ENCODE data around the gene FOXP3. TPM values are rescaled to one million over a fixed set of nuclear protein-coding genes. Genes with fewer than 3 reads are reported as not detected.

Gene FOXP3
- total and polyA plus RNA-seq, 2 of the 8 experiments (the other 6 are each of a cell fraction or from before 2014, with no cell fraction given), result 0.37 to 0.54 TPM

GRCh38 chrX:49258749-49259124 lies 5.8 kb downstream of the FOXP3 start:
- H3K14ac ChIP-seq (ENCODE audit: insufficient read length), result no peak overlapping the region
- no peak overlapping the region for H2BK5ac ChIP-seq (ENCODE audit: low read depth, low read length)
- no peak overlapping the region for H3K9ac ChIP-seq (replicated peaks in 1 of 4; ENCODE audit: extremely low read depth in 1 of 4, low read depth in 3 of 4, low read length in 3 of 4)
- H4K8ac ChIP-seq (ENCODE audit: extremely low read depth, insufficient read depth, low read length), result no peak overlapping the region
- H4K5ac ChIP-seq (ENCODE audit: insufficient read length, low read depth, low read length), result no peak overlapping the region
- H2BK120ac ChIP-seq (replicated peaks; ENCODE audit: low read depth, low read length), result no peak overlapping the region
- DNase-seq (ENCODE audit: low read depth in 1 of 2, low spot score in 2 of 2) (no peak), FAIRE-seq (no peak)
- H3K4me1 ChIP-seq (replicated peaks in 1 of 4; ENCODE audit: control insufficient read depth in 3 of 4, insufficient read depth in 4 of 4, low read length in 3 of 4), result no peaks in the 10 kb centered on the region; a peak in 1 of 7 replicates
- TF ChIP-seq TAF7 (optimal IDR thresholded peaks at IDR 0.05; ENCODE audit: borderline replicate concordance, low read depth, low read length) (no peak), POU5F1 (IDR thresholded peaks at IDR 0.05; ENCODE audit: low read depth, low read length) (no peak), POLR2A (IDR thresholded peaks at IDR 0.05; ENCODE audit: control extremely low read depth in 1 of 2, low read depth in 2 of 2, low read length in 2 of 2) (no peak), CHD1 (IDR thresholded peaks at IDR 0.05; ENCODE audit: low read depth, low read length) (no peak), SIX5 (IDR thresholded peaks at IDR 0.05; ENCODE audit: low read depth, low read length) (no peak), CBX8 (IDR thresholded peaks at IDR 0.05; ENCODE audit: borderline replicate concordance, low read depth, low read length) (no peak), CHD2 (IDR thresholded peaks at IDR 0.05; ENCODE audit: low read length) (no peak), HDAC6 (IDR thresholded peaks at IDR 0.05; ENCODE audit: low read depth, low read length) (no peak), FOSL1 (IDR thresholded peaks at IDR 0.05; ENCODE audit: insufficient read depth, low read depth, low read length) (no peak), TEAD4 (IDR thresholded peaks at IDR 0.05; ENCODE audit: low read depth, low read length) (no peak), SIRT6 (IDR thresholded peaks at IDR 0.05; ENCODE audit: low read length) (no peak), RBBP5 (IDR thresholded peaks at IDR 0.05; ENCODE audit: borderline replicate concordance, low read depth, low read length) (no peak), KDM5A (IDR thresholded peaks at IDR 0.05; ENCODE audit: low read length) (no peak), GABPA (IDR thresholded peaks at IDR 0.05; ENCODE audit: borderline replicate concordance, insufficient read depth, low read length) (no peak), PHF8 (conservative IDR thresholded peaks at IDR 0.05; ENCODE audit: low read depth, low read length) (no peak)
- no peak overlapping the region for H2BK15ac ChIP-seq (ENCODE audit: low read length)
- H3K23ac ChIP-seq (ENCODE audit: insufficient read length), result no peak overlapping the region
- H3K79me2 ChIP-seq (ENCODE audit: control insufficient read depth in 1 of 2, insufficient read depth in 2 of 2, low read length in 2 of 2), result no peaks in the 10 kb centered on the region
- no peak overlapping the region for H2AFZ ChIP-seq (ENCODE audit: low read length)
- H3K4me2 ChIP-seq (ENCODE audit: insufficient read depth in 1 of 2, low read depth in 2 of 2, low read length in 2 of 2), result no peak overlapping the region
- 92% methylated on average over 4 of the region's 5 CpGs; no CpG with 5 or more reads in 1 of the 2 experiments for WGBS, 2 experiments (ENCODE audit: extremely low coverage in 1 of 2, insufficient coverage in 1 of 2, insufficient read length in 1 of 2, insufficient replicate concordance in 2 of 2, low coverage in 1 of 2, low lambda C conversion rate in 2 of 2, missing lambda C conversion rate in 1 of 2)
- ChIA-PET CTCF (ENCODE audit: partially characterized antibody) (interaction anchor here (2.2 kb wide), 1 partner anchor 67 kb away, joined by 6 read pairs; no protein-coding TSS in a partner anchor), POLR2A (ENCODE audit: partially characterized antibody) (interaction anchor here (0.7 to 2.1 kb wide), 5 partner anchors 9 to 74 kb away, joined by 3 to 7 read pairs (median 3); no protein-coding TSS in a partner anchor)
- H3K27me3 ChIP-seq (replicated peaks in 1 of 4; ENCODE audit: control insufficient read depth in 3 of 4, extremely low read depth in 1 of 4, insufficient read depth in 3 of 4, low read length in 3 of 4), result no peaks in the 10 kb centered on the region
- no peak overlapping the region for H3K56ac ChIP-seq (replicated peaks; ENCODE audit: insufficient read length, low read depth, low read length)
- H3K4me3 ChIP-seq (ENCODE audit: extremely low read depth in 1 of 4, insufficient read depth in 2 of 4, low read depth in 3 of 4, low read length in 4 of 4), result no peak overlapping the region
- no peak overlapping the region for H2BK12ac ChIP-seq (ENCODE audit: low read depth, low read length)
- H4K91ac ChIP-seq (replicated peaks; ENCODE audit: insufficient read length, low read length), result no peak overlapping the region
- no peaks in the 10 kb centered on the region for H4K20me1 ChIP-seq (replicated peaks in 1 of 2; ENCODE audit: control insufficient read depth in 1 of 2, insufficient read depth in 2 of 2, low read length in 2 of 2)
- no peaks in the 10 kb centered on the region for H3K79me1 ChIP-seq (ENCODE audit: low read depth, low read length)
- H3K23me2 ChIP-seq (ENCODE audit: low read depth, low read length), result no peaks in the 10 kb centered on the region
- H3K9me3 ChIP-seq (ENCODE audit: insufficient read depth in 2 of 2, low read depth in 1 of 2, low read length in 1 of 2), result no peaks in the 10 kb centered on the region
- no peaks in the 10 kb centered on the region for H3K36me3 ChIP-seq (ENCODE audit: control insufficient read depth in 2 of 4, insufficient read depth in 4 of 4, low read length in 3 of 4)
- no peak overlapping the region for H2BK20ac ChIP-seq (ENCODE audit: low read length)
- H3K4ac ChIP-seq (replicated peaks; ENCODE audit: insufficient read length, low read depth, low read length), result no peak overlapping the region
- H3K18ac ChIP-seq (ENCODE audit: extremely low read depth, low read length), result no peak overlapping the region
- no peak overlapping the region for H2AK5ac ChIP-seq (ENCODE audit: low read depth, low read length)
- H3K27ac ChIP-seq (ENCODE audit: low read depth, low read length), result no peak overlapping the region

All from H1 (cell line).